B cell (primary cell): ENCODE measurements around the gene VENTX. TPM values are rescaled to one million over a fixed set of nuclear protein-coding genes. Genes with fewer than 3 reads are reported as not detected.

Source experiments
- ATAC-seq: fragments of 200-7000 bp; cut with Tn5 transposase; one replicate; pipeline ENCODE4 v1.10.0; 2021; ENCODE audit warnings: low read depth, mild to moderate bottlenecking, moderate number of reproducible peaks, moderate library complexity
- CTCF ChIA-PET: fragments of 350-600 bp; sonication (Branson Sonifier 250); formaldehyde crosslinking; loops from one replicate; lab custom pipeline; 2021; ENCODE audit warnings: antibody characterized with exemption, inconsistent platforms; lab: Charles Lee
- POLR2A ChIA-PET: fragments of 350-600 bp; sonication (Branson Sonifier 250); formaldehyde crosslinking; loops from one replicate; lab custom pipeline; 2021; ENCODE audit warnings: antibody characterized with exemption; lab: Charles Lee
- DNase-seq: peaks from one replicate; pipeline ENCODE4 v3.0.0; 2013
- H2AFZ ChIP-seq: 2 replicates; pipeline ENCODE4 v1.6.1; 2012; ENCODE audit warnings: mild to moderate bottlenecking, low read depth, low read length; ENCODE audit not compliant: insufficient read depth, poor library complexity, severe bottlenecking
- H3K27ac ChIP-seq, 2 donors: 1 replicate in 1 of 2; 2 replicates in 1 of 2; pipeline ENCODE4 v1.5.1; 2012 to 2013; ENCODE audit warnings: low read length in 2 of 2, mild to moderate bottlenecking in 2 of 2, moderate library complexity in 1 of 2
- H3K27me3 ChIP-seq, 4 experiments: fragments of 200-600 bp in 1 of 4; sonication (generic) in 1 of 4; replicated peaks in 1 of 4; 1 replicate in 2 of 4; 2 replicates in 2 of 4; pipeline versions ENCODE4 v1.6.1 to v1.7.0; 2013 to 2016; ENCODE audit warnings: low read length in 3 of 4, mild to moderate bottlenecking in 2 of 4, mixed read lengths in 1 of 4, moderate library complexity in 1 of 4; ENCODE audit not compliant: insufficient read depth in 4 of 4, control insufficient read depth in 3 of 4; ENCODE audit errors: control extremely low read depth in 1 of 4
- H3K36me3 ChIP-seq, 2 experiments: replicated peaks in 1 of 2; 1 replicate in 1 of 2; 2 replicates in 1 of 2; pipeline versions ENCODE4 v1.6.1 to v1.7.1; 2013; ENCODE audit warnings: low read length in 1 of 2; ENCODE audit not compliant: insufficient read depth in 2 of 2, control insufficient read depth in 1 of 2; ENCODE audit errors: control extremely low read depth in 1 of 2, extremely low read depth in 1 of 2
- H3K4me1 ChIP-seq, 2 donors: fragments of 200-600 bp in 1 of 2; sonication (generic) in 1 of 2; 1 replicate in 1 of 2; 2 replicates in 1 of 2; pipeline versions ENCODE4 v1.5.1 to v1.6.1; 2013 to 2017; ENCODE audit warnings: low read length in 2 of 2; ENCODE audit not compliant: control insufficient read depth in 2 of 2, insufficient read depth in 2 of 2
- H3K4me2 ChIP-seq: replicated peaks from 2 replicates; pipeline ENCODE3; 2012; ENCODE audit warnings: mild to moderate bottlenecking, low read depth, low read length; ENCODE audit not compliant: poor library complexity, severe bottlenecking
- H3K4me3 ChIP-seq, 5 experiments: fragments of 200-600 bp in 1 of 5; sonication (generic) in 1 of 5; 1 replicate in 3 of 5; 2 replicates in 2 of 5; pipeline versions ENCODE4 v1.5.1 to v1.7.0; 2011 to 2016; ENCODE audit warnings: low read length in 4 of 5, mild to moderate bottlenecking in 4 of 5, low read depth in 2 of 5, control low read depth in 1 of 5, moderate library complexity in 1 of 5; ENCODE audit not compliant: insufficient read depth in 1 of 5; ENCODE audit errors: control extremely low read depth in 1 of 5, extremely low read depth in 1 of 5
- H3K79me2 ChIP-seq: fragments of 200-600 bp; sonication (generic); one replicate; pipeline ENCODE4 v1.6.0; 2016; ENCODE audit warnings: low read length; ENCODE audit not compliant: control insufficient read depth, insufficient read depth
- H3K9ac ChIP-seq: fragments of 200-600 bp; sonication (generic); 2 replicates; pipeline ENCODE4 v1.6.1; 2017; ENCODE audit warnings: mild to moderate bottlenecking, low read length, moderate library complexity
- H3K9me3 ChIP-seq, 3 donors: one replicate each; pipeline versions ENCODE4 v1.6.1 to v1.7.1; 2013; ENCODE audit warnings: low read length in 2 of 3; ENCODE audit not compliant: control insufficient read depth in 2 of 3, insufficient read depth in 1 of 3; ENCODE audit errors: control extremely low read depth in 1 of 3
- H4K20me1 ChIP-seq: 2 replicates; pipeline ENCODE4 v1.6.0; 2012; ENCODE audit warnings: mild to moderate bottlenecking, low read length; ENCODE audit not compliant: insufficient read depth, control insufficient read depth, poor library complexity, severe bottlenecking
- H3K27ac Mint-ChIP-seq: one replicate; pipeline ENCODE4 v1.8.0; 2021; ENCODE audit warnings: mixed read lengths
- H3K27me3 Mint-ChIP-seq: one replicate; pipeline ENCODE4 v1.8.0; 2021; ENCODE audit warnings: mixed read lengths
- H3K4me1 Mint-ChIP-seq: one replicate; pipeline ENCODE4 v1.8.0; 2021; ENCODE audit warnings: mixed read lengths
- H3K4me3 Mint-ChIP-seq: one replicate; pipeline ENCODE4 v1.8.0; 2021; ENCODE audit warnings: mixed read lengths
- H3K9me3 Mint-ChIP-seq: one replicate; pipeline ENCODE4 v1.8.0; 2022; ENCODE audit warnings: mixed read lengths; ENCODE audit not compliant: insufficient read depth
- CTCF ChIP-seq: fragments of 200-600 bp; IDR thresholded peaks from one replicate; pipeline ENCODE4 v1.8.0; 2022; ENCODE audit warnings: antibody characterized with exemption, mild to moderate bottlenecking
- EZH2 ChIP-seq: IDR thresholded peaks from 2 replicates; pipeline ENCODE4 v1.6.1; 2012; ENCODE audit warnings: borderline replicate concordance, low read depth, mild to moderate bottlenecking, moderate library complexity, low read length; ENCODE audit not compliant: insufficient read depth, poor library complexity, severe bottlenecking
- WGBS: methylation state at CpG from one replicate; pipeline ENCODE4 v1.1.5; 2013; ENCODE audit warnings: missing lambda C conversion rate; ENCODE audit not compliant: insufficient coverage; 5-methylcytosine and 5-hydroxymethylcytosine counted together
- intact Hi-C: fragments of 100-400 bp; cut with micrococcal nuclease; formaldehyde crosslinking; loops from one replicate; pipeline ENCODE4 v1.10.0; 2022
- polyA plus RNA-seq: library from polyadenylated mRNA; depleted of rRNA; stranded (reverse); fragments of >200 nt; gene quantifications from 2 replicates; pipeline ENCODE4 v1.2.3, GENCODE V29; 2012
- total RNA-seq, 2 donors: library from RNA; stranded (reverse); fragments of 120-200 nt in 1 of 2; gene quantifications; 1 replicate in 1 of 2; 2 replicates in 1 of 2; pipeline versions ENCODE4 v1.2.3 to v1.2.4, GENCODE V29; 2013 to 2022

VENTX gene
- total and polyA plus RNA-seq, 2 donors (not counting 1 experiment from before 2014, with no cell fraction given): 0.82 TPM; not detected in 1

DNA sequence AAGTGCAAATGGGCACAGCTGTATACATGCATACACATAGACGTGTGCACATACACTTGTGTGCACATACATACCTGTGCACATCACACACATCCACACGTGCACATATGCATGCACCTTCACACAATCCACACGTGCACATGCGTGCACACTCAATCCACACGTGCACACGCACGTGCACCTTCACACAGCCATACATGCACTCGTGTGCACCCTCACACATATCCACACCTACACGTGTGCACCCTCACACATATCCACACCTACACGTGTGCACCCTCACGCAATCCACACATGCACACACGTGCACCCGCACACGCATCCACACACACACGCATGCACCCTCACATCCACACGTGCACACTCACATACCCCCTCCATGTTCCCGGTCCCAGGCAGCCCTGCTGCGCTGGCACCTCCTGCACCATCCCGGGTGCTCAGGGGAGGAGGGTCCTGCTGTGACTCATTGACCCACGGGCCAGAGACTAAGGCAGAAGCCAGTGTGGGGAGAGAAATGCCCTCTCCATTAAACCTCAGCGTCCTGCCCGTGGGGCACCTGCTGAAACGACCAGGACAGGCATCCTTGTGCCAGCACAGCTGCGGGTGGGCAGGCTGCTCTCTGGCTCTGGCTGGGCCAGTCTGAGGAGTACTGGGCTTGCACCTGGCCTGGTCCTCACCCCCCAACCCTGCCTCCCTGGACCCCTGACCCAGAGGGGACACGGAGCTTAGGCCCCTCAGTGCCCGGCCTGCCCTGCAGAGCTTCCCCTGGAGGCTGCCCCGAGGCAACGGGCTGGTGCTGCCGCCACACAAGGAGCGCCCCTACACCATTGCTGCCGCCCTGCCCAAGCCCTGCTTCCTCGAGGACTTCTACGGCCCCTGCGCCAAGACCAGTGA, 25.4 kb upstream of the VENTX start:
- ChIA-PET POLR2A (no interaction called here), CTCF (no interaction called here)
- peaks cover 0 to 7% (median 0%) of the 10 kb centered on the region in 3 donors for H3K9me3 ChIP-seq
- no peaks in the 10 kb centered on the region for H3K27me3 ChIP-seq
- H4K20me1 ChIP-seq: no peaks in the 10 kb centered on the region
- no peak overlapping the region for H2AFZ ChIP-seq
- no peak overlapping the region for H3K4me3 Mint-ChIP-seq
- ATAC-seq (no peak), DNase-seq (no peak)
- H3K9me3 Mint-ChIP-seq: no peaks in the 10 kb centered on the region
- H3K4me1 ChIP-seq: no peaks in the 10 kb centered on the region
- no peaks in the 10 kb centered on the region for H3K4me1 Mint-ChIP-seq
- WGBS: 86% methylated on average over 34 of the region's 34 CpGs
- no peak overlapping the region for H3K9ac ChIP-seq
- H3K27me3 Mint-ChIP-seq: peaks cover 14% of the 10 kb centered on the region
- no peak overlapping the region for H3K27ac Mint-ChIP-seq
- intact Hi-C loops: no loop called here
- H3K36me3 ChIP-seq: no peaks in the 10 kb centered on the region
- no peaks in the 10 kb centered on the region for H3K79me2 ChIP-seq
- TF ChIP-seq CTCF (no peak), EZH2 (no peak)
- no peak overlapping the region for H3K4me3 ChIP-seq
- no peak overlapping the region for H3K4me2 ChIP-seq
- no peak overlapping the region for H3K27ac ChIP-seq

- Histone ChIP-seq H3K4me2 (no peak overlapping the region), H3K36me3 (no peaks in the 10 kb centered on the region), H3K4me1 (no peaks in the 10 kb centered on the region), H3K4me3 (no peak overlapping the region), H3K79me2 (no peaks in the 10 kb centered on the region), H4K20me1 (no peaks in the 10 kb centered on the region), H3K27me3 (no peaks in the 10 kb centered on the region), H2AFZ (no peak overlapping the region), H3K9me3 (peaks cover 0 to 7% (median 0%) of the 10 kb centered on the region in 3 donors), H3K27ac (no peak overlapping the region), H3K9ac (no peak overlapping the region)
- DNase-seq (no peak), ATAC-seq (no peak)
- H3K27me3 Mint-ChIP-seq: peaks cover 14% of the 10 kb centered on the region
- H3K9me3 Mint-ChIP-seq: no peaks in the 10 kb centered on the region
- WGBS: 77% methylated on average over 20 of the region's 20 CpGs
- ChIA-PET CTCF (no interaction called here), POLR2A (no interaction called here)
- TF ChIP-seq EZH2 (no peak), CTCF (no peak)
- H3K4me1 Mint-ChIP-seq: no peaks in the 10 kb centered on the region
- no peak overlapping the region for H3K27ac Mint-ChIP-seq
- intact Hi-C loops: no loop called here
- no peak overlapping the region for H3K4me3 Mint-ChIP-seq
Measured at GRCh38 chr10:133212853-133213494, 24.7 kb upstream of the VENTX start.
